Kidney (tissue), 14 donors: ENCODE results near the gene EGLN1. TPM values are rescaled to one million over a fixed set of nuclear protein-coding genes. Genes with fewer than 3 reads are reported as not detected.
A peak's percentile ranks its signal among the peaks of the same experiment; 100 is the strongest.

Experiments used
- DNase-seq, 5 donors: peaks; one replicate each; pipeline ENCODE4 v3.0.0-alpha.2; 2013 to 2020
- FAIRE-seq: peaks from 2 replicates; lab custom pipeline; 2012; peaks lifted over from hg19 to GRCh38; lab: Jason Lieb, UNC
- H3K27ac ChIP-seq, 2 donors: one replicate each; pipeline ENCODE4 v1.7.0; 2013; ENCODE audit warnings: low read depth in 2 of 2, low read length in 2 of 2, inconsistent platforms in 1 of 2
- H3K27me3 ChIP-seq: one replicate; pipeline ENCODE4 v1.7.1; 2013; ENCODE audit warnings: low read length, inconsistent platforms; ENCODE audit not compliant: control insufficient read depth, insufficient read depth
- H3K36me3 ChIP-seq, 3 donors: one replicate each; pipeline versions ENCODE4 v1.7.0 to v1.7.1; 2013; ENCODE audit warnings: low read length in 3 of 3, control low read depth in 1 of 3, inconsistent platforms in 1 of 3; ENCODE audit not compliant: insufficient read depth in 3 of 3, control insufficient read depth in 2 of 3
- H3K4me1 ChIP-seq, 3 donors: one replicate each; pipeline versions ENCODE4 v1.7.0 to v1.7.1; 2013; ENCODE audit warnings: low read length in 3 of 3, inconsistent platforms in 1 of 3, low read depth in 1 of 3; ENCODE audit not compliant: control insufficient read depth in 2 of 3, insufficient read depth in 2 of 3
- H3K4me3 ChIP-seq, 3 donors: one replicate each; pipeline versions ENCODE4 v1.7.0 to v1.8.1; 2013; ENCODE audit warnings: low read length in 3 of 3, control low read depth in 1 of 3, inconsistent platforms in 1 of 3
- H3K9ac ChIP-seq, 3 donors: one replicate each; pipeline versions ENCODE4 v1.7.0 to v1.7.1; 2013; ENCODE audit warnings: low read length in 3 of 3, control low read depth in 1 of 3, inconsistent platforms in 1 of 3
- H3K9me3 ChIP-seq, 3 donors: one replicate each; pipeline versions ENCODE4 v1.7.0 to v1.7.1; 2013; ENCODE audit warnings: low read length in 3 of 3, control low read depth in 1 of 3, inconsistent platforms in 1 of 3; ENCODE audit not compliant: control insufficient read depth in 2 of 3, insufficient read depth in 1 of 3
- CTCF ChIP-seq: IDR thresholded peaks from 3 replicates; pipeline ENCODE4 v1.5.1; 2012; ENCODE audit warnings: mild to moderate bottlenecking, moderate library complexity, borderline replicate concordance; ENCODE audit not compliant: insufficient read depth; ENCODE audit errors: extremely low read depth
- intact Hi-C: fragments of 100-400 bp; cut with DNase I; formaldehyde crosslinking; loops from one replicate; pipeline ENCODE4 v1.11.1; 2022
- polyA plus RNA-seq: library from polyadenylated mRNA; stranded (reverse); fragments of 350-450 nt; fragmentation: Illumina TruSeq; extraction: RNeasy Lipid Tissue Mini Kit (QIAGEN cat#74804); gene quantifications from one replicate; pipeline ENCODE4 v1.2.3, GENCODE V29; 2014; ENCODE audit warnings: low read depth, low replicate concordance; ENCODE audit not compliant: insufficient read depth
- total RNA-seq: library from RNA; stranded (reverse); fragmentation: NEBNext Ultra II Directional; extraction: Animal tissue kit (Norgen Biotek cat#: 25700); gene quantifications from one replicate; pipeline ENCODE4 v1.2.1, GENCODE V29; 2021
- donor health status: control.
- donor health status: control.
- donor health status: control.
- donor health status: control.
- donor health status: control.
- donor health status: DM: yes; HTN: yes; CAD: no.
- donor health status: Normal renal cell carcinoma (clear cell type).

Gene EGLN1
- total and polyA plus RNA-seq, 2 donors from 2014 or later, result 12.2 to 38.8 TPM

GRCh38 chr1:231381729-231382128, 40.4 kb downstream of the EGLN1 start:
- no peak for DNase-seq
- peaks cover 0 to 26% (median 14%) of the 10 kb centered on the region in 3 donors for H3K4me1 ChIP-seq
- H3K9ac ChIP-seq, result no peak overlapping the region
- H3K4me3 ChIP-seq, result no peak overlapping the region
- no peaks in the 10 kb centered on the region for H3K36me3 ChIP-seq
- FAIRE-seq, result no peak
- peak overlapping the region in 1 of 2 donors; percentile 7 for H3K27ac ChIP-seq
- TF ChIP-seq CTCF, result no peak
- intact Hi-C loops, result no loop called here
- H3K27me3 ChIP-seq, result no peaks in the 10 kb centered on the region
- no peaks in the 10 kb centered on the region for H3K9me3 ChIP-seq

GRCh38 chr1:231376875-231377549, 45.1 kb downstream of the EGLN1 start:
- Histone ChIP-seq H3K4me3 (peak overlapping the region in 2 of 3 donors; percentile 4 to 32), H3K27me3 (no peaks in the 10 kb centered on the region), H3K4me1 (peaks cover 0 to 22% (median 10%) of the 10 kb centered on the region in 3 donors), H3K9ac (peak overlapping the region in 1 of 3 donors; percentile 14), H3K36me3 (no peaks in the 10 kb centered on the region), H3K9me3 (no peaks in the 10 kb centered on the region), H3K27ac (peak overlapping the region; percentile 41 to 63)
- DNase-seq, result no peak
- peak; percentile 66 for FAIRE-seq
- TF ChIP-seq CTCF, result peak; percentile 0
- intact Hi-C loops, result no loop called here

GRCh38 chr1:231376101-231376500, 46.0 kb downstream of the EGLN1 start:
- Histone ChIP-seq H3K4me1 (peaks cover 0 to 18% (median 9%) of the 10 kb centered on the region in 3 donors), H3K9ac (no peak overlapping the region), H3K27ac (no peak overlapping the region), H3K27me3 (no peaks in the 10 kb centered on the region), H3K36me3 (no peaks in the 10 kb centered on the region), H3K4me3 (no peak overlapping the region), H3K9me3 (no peaks in the 10 kb centered on the region)
- intact Hi-C loops, result no loop called here
- FAIRE-seq, result no peak
- no peak for TF ChIP-seq CTCF
- no peak for DNase-seq
